MV-4-11 (cell line): Measurements from ENCODE around the gene NAV2.
"Not testable (repeated sequence)": the region's sequence is repeated elsewhere in the genome, so short reads cannot be mapped to it uniquely, and the experiment has no call there.

Experiments used
- DNase-seq: peaks from one replicate; lab custom pipeline; 2025; lab: John Stamatoyannopoulos, UW

Gene NAV2

GRCh38 chr11:20122131-20122530 lies 409.5 kb downstream of the NAV2 start:
- DNase-seq: no peak

GRCh38 chr11:20125927-20126326 lies 413.3 kb downstream of the NAV2 start:
- DNase-seq: no peak

- no peak for DNase-seq
These were observed 414.1 kb downstream of the NAV2 start for GRCh38 chr11:20126724-20127123.

GRCh38 chr11:20127671-20128527 lies 415.3 kb downstream of the NAV2 start:
- peak; percentile 33 for DNase-seq

DNA sequence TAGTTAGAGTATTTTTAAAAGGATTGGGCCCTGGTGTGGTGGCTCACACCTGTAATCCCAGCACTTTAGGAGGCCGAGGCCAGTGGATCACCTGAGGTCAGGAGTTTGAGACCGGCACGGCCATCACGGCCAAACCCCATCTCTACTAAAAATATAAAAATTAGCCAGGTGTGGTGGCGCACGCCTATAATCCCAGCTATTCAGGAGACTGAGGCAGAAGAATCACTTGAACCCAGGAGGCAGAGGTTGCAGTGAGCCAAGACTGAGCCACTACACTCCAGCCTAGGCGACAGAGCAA lies 415.8 kb downstream of the NAV2 start:
- DNase-seq: not testable (repeated sequence)

DNA sequence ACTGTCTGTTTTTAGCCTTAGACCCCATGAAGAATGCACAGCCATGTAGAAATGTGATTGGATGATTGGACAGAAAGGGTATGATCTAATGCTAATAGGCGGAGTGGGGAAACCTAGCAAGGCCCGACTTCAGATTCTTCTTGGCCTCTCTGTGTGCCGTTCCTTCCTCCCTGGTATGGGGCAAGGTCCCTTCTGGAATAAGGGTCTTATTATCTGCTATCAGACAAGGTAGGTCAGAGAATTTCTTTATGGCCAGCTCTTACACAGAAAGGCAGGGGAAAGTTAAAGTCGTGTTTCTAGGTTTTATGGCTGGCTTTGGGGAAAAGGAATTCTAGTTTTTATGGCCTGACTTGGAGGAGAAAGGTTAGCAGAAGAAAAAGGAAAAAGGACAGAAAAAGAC lies 417.0 kb downstream of the NAV2 start:
- DNase-seq: no peak

DNA sequence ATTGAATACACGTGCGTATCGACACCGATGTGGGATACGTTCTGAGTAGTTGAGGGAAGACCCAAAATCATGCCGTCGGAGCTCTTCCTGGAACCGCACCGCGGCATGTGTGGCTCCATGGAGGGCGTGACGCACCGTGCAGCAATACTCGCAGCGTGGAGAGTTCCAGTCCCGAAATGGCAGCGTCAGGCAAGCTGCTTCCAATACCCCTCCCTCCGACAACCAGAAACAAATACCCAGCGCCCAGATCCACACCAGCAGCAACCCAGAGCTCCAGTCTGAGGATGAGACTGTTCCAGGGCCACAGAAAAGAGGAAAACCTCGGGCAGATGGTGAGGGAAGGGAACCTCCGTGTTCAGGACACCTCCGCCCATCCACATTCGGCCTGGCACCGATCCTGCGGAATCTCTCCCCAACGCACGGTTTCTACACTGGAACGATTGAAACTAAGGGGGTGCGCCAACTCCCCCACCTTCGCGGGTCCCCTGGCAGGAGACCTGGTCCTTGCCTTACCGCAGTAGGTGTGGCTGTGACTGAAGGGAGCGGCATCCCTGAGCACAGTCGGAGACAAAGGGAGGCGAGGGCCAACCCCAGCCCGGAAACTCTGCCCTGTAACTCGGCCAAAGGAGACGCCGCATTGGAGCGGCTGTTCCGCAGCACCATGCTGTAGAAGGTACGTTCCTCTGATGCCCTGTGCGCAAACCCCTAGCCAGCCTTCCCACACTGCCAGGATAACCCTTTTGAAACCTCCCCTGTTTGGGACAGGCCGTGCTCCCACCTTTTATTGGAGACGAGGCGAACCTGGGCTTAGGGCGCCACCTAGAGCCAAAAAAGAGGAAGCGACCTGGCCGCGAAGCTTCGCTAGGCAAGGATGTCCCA lies 419.4 kb downstream of the NAV2 start:
- peak; percentile 13 for DNase-seq

- DNase-seq: no peak
These were observed 420.0 kb downstream of the NAV2 start for GRCh38 chr11:20132667-20133039.

- DNase-seq: no peak
These were observed 422.5 kb downstream of the NAV2 start for GRCh38 chr11:20134991-20135736.

GRCh38 chr11:20137637-20138036 lies 425.0 kb downstream of the NAV2 start:
- DNase-seq: no peak

DNA sequence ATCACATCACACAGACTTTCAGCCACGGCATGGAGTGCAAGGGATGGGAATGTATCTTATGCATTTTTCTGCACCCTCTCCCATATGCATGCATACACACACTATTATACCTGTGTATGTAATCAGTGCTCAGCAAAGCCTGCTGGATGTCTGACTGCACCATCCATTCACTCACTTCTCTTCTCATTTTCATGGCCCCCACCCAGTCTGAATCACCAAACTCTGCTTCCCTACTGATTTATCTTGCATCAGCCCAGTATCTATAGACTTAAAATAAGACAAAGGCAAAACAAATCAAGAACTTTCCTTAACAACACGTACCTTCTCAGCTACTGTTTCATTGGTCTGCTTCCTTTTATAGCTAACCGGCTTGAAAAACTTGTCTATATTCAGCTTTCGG lies 426.1 kb downstream of the NAV2 start:
- no peak for DNase-seq

GRCh38 chr11:20154381-20154780 lies 441.7 kb downstream of the NAV2 start:
- DNase-seq: no peak

GRCh38 chr11:20155683-20156279 lies 443.1 kb downstream of the NAV2 start:
- no peak for DNase-seq

GRCh38 chr11:20156280-20156875 lies 443.7 kb downstream of the NAV2 start:
- no peak for DNase-seq

GRCh38 chr11:20156876-20157613 lies 444.4 kb downstream of the NAV2 start:
- DNase-seq: no peak

DNA sequence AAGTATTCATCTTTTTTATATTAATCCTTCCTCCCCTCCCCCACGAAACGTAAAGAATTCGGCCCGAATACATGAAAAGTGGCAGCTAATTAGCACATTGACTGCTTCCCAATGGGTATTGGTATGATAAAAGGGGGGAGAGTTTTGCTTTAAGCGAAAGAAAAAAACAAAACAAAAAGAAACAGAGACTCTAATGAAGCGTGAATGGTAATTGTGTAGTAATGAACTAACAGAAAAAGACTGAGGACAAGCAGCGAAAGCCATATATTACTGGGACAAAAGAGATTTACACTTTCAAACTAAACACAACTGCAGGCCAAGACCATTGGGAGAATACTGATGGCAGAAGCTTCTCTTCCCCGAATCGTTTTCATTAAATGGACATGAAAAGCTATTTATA lies 445.1 kb downstream of the NAV2 start:
- no peak for DNase-seq

- no peak for DNase-seq
These were observed 446.1 kb downstream of the NAV2 start for GRCh38 chr11:20158597-20159257.

- no peak for DNase-seq
These were observed 447.1 kb downstream of the NAV2 start for GRCh38 chr11:20159466-20160381.

DNA sequence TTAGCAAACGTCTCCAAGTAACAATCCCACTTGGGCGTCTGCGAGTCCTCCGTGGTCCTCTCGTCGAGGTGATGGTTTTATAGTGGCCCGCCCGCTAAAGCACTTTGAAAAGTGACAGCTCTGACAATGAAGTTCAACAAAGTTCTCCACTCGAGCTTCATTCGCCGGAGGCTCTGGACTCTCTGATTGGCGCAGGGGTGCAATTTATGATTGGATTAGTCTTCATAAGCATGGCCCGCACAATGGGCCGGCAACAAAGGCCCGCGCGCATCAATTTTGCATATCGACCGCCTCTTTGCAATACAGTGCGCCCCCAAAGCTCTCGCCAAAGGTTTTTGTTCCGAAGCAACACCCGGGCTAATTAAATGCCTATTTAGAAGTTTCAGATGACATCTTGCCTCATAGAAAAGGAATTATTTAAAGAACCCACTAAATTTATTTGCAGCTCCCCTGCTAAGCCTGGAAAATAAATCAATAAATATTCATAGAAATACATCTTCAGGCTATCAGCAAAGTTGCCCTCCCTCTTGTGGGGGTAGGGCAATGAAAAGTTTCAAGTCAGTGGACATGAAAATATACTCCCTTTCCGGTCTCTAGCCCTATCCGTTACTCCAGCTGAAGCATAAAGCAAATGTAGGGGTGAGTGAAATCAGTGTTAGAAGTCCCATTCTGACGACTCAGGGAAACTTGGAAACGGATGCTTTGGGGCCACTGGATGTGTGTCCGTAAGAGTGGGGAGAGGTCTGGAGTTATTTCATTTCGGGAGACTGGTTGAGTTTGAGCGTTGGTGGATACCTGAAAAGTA lies 448.0 kb downstream of the NAV2 start, which contains the start of gene DBX1:
Gene DBX1, minus strand, starts transcription at position 51 of the 805 bp plus-strand sequence. CDS start 151 bp downstream, outside the sequence.
- no peak for DNase-seq
